HFF-Myc (cell line): ENCODE data around the gene DHTKD1.

ENCODE experiments used
- DNase-seq: peaks from one replicate; pipeline ENCODE4 v3.0.0-alpha.2; 2011; ENCODE audit warnings: low read depth; ENCODE audit errors: extremely low read depth
- H3K4me3 ChIP-seq: replicated peaks from 2 replicates; pipeline ENCODE4 v1.5.1; 2011; ENCODE audit warnings: low read depth, mild to moderate bottlenecking, control low read depth, low read length
- CTCF ChIP-seq: IDR thresholded peaks from 2 replicates; pipeline ENCODE4 v1.5.1; 2012; ENCODE audit warnings: mild to moderate bottlenecking, low read depth, low read length, control low read depth; ENCODE audit errors: missing control alignments

DHTKD1 gene

GRCh38 chr10:12109286-12109685, 40.5 kb downstream of the DHTKD1 start:
- H3K4me3 ChIP-seq = no peak overlapping the region
- DNase-seq = no peak
- no peak for TF ChIP-seq CTCF

GRCh38 chr10:12111528-12111927, 42.8 kb downstream of the DHTKD1 start:
- DNase-seq = no peak
- H3K4me3 ChIP-seq = no peak overlapping the region
- TF ChIP-seq CTCF = no peak

GRCh38 chr10:12113627-12114026, 44.9 kb downstream of the DHTKD1 start:
- DNase-seq = no peak
- TF ChIP-seq CTCF = no peak
- H3K4me3 ChIP-seq = no peak overlapping the region

- H3K4me3 ChIP-seq = no peak overlapping the region
- no peak for TF ChIP-seq CTCF
- DNase-seq = no peak
These were observed 52.9 kb downstream of the DHTKD1 start for GRCh38 chr10:12121673-12122072.

- DNase-seq = peak; percentile 37
- H3K4me3 ChIP-seq = peak within 1 kb of the TSS; percentile 61
- TF ChIP-seq CTCF = no peak
These were observed 60.7 kb downstream of the DHTKD1 start, which contains the start of gene SEC61A2 for GRCh38 chr10:12129222-12130111. SEC61A2 (plus strand) TSS chr10:12129677; CDS start chr10:12129788, 111 bp downstream.

- DNase-seq = peak; percentile 54
- peak; percentile 59 for TF ChIP-seq CTCF
These were observed 61.6 kb downstream of the DHTKD1 start for GRCh38 chr10:12130237-12130872.

More at GRCh38 chr10:12130237-12130872, 61.6 kb downstream of the DHTKD1 start:
- H3K4me3 ChIP-seq = peak overlapping the region; percentile 61
